Measurements from ENCODE around the gene BLOC1S5. TPM values are rescaled to one million over a fixed set of nuclear protein-coding genes. Genes with fewer than 3 reads are reported as not detected.

BLOC1S5 gene
- polyA plus RNA-seq, 1 donor (not counting 4 experiments of a cell fraction or from before 2014, with no cell fraction given), result 8.8 TPM

GRCh38 chr6:8000188-8000596 is 64.0 kb downstream of the BLOC1S5 start:
- no peak overlapping the region for H3K4me3 ChIP-seq (ENCODE audit: control insufficient read depth in 2 of 3, extremely low read depth in 1 of 3, insufficient read depth in 2 of 3, low read depth in 1 of 3, low read length in 3 of 3)
- FAIRE-seq (no peak), DNase-seq (ENCODE audit: low read depth, low spot score) (no peak)
- H3K27me3 ChIP-seq (ENCODE audit: control insufficient read depth, extremely low read depth, insufficient read depth, low read length), result no peaks in the 10 kb centered on the region
- TF ChIP-seq EZH2 (IDR thresholded peaks at IDR 0.05; ENCODE audit: low read length), result no peak
- no peak for TF ChIP-seq CTCF (optimal IDR thresholded peaks at IDR 0.05 in 1 of 3, IDR thresholded peaks at IDR 0.05 in 1 of 3, conservative IDR thresholded peaks at IDR 0.05 in 1 of 3; ENCODE audit: extremely low read depth in 1 of 3, insufficient read depth in 2 of 3, low read length in 3 of 3)
- no peaks in the 10 kb centered on the region for H3K9me1 ChIP-seq (ENCODE audit: control insufficient read depth, extremely low read depth, insufficient read depth, low read length)
- dilution Hi-C loops (cut with MboI; ENCODE audit: extremely low pct_ligation_motif_present, low sequenced_read_pairs), result no loop called here
- no peak overlapping the region for H3K27ac ChIP-seq (ENCODE audit: control insufficient read depth, insufficient read depth, low read length)
- no peaks in the 10 kb centered on the region for H4K20me1 ChIP-seq (ENCODE audit: control insufficient read depth, extremely low read depth, insufficient read depth, low read length)
- no peaks in the 10 kb centered on the region for H3K9me3 ChIP-seq (ENCODE audit: control insufficient read depth, low read depth, low read length)
- no peaks in the 10 kb centered on the region for H3K4me1 ChIP-seq (ENCODE audit: control insufficient read depth, extremely low read depth, insufficient read depth, low read length)
- no peak overlapping the region for H2AFZ ChIP-seq (ENCODE audit: control insufficient read depth, low read length)
- H3K4me2 ChIP-seq (ENCODE audit: control insufficient read depth, extremely low read depth, insufficient read depth, low read depth, low read length), result no peak overlapping the region
- H3K79me2 ChIP-seq (ENCODE audit: control insufficient read depth, insufficient read depth, low read length), result no peaks in the 10 kb centered on the region
- H3K9ac ChIP-seq (ENCODE audit: control insufficient read depth, extremely low read depth, insufficient read depth, low read length), result no peak overlapping the region
- H3K36me3 ChIP-seq (ENCODE audit: control insufficient read depth in 2 of 2, extremely low read depth in 1 of 2, insufficient read depth in 2 of 2, low read length in 2 of 2), result no peaks in the 10 kb centered on the region

GRCh38 chr6:7999201-7999600 is 65.0 kb downstream of the BLOC1S5 start:
- FAIRE-seq, result no peak
- dilution Hi-C loops (cut with MboI; ENCODE audit: extremely low pct_ligation_motif_present, low sequenced_read_pairs), result no loop called here

More at GRCh38 chr6:7999201-7999600, 65.0 kb downstream of the BLOC1S5 start:
- no peaks in the 10 kb centered on the region for H3K9me3 ChIP-seq (ENCODE audit: control insufficient read depth, low read depth, low read length)
- no peaks in the 10 kb centered on the region for H4K20me1 ChIP-seq (ENCODE audit: control insufficient read depth, extremely low read depth, insufficient read depth, low read length)
- H3K9ac ChIP-seq (ENCODE audit: control insufficient read depth, extremely low read depth, insufficient read depth, low read length), result no peak overlapping the region
- TF ChIP-seq CTCF (optimal IDR thresholded peaks at IDR 0.05 in 1 of 3, IDR thresholded peaks at IDR 0.05 in 1 of 3, conservative IDR thresholded peaks at IDR 0.05 in 1 of 3; ENCODE audit: extremely low read depth in 1 of 3, insufficient read depth in 2 of 3, low read length in 3 of 3) (no peak), EZH2 (IDR thresholded peaks at IDR 0.05; ENCODE audit: low read length) (no peak)
- no peak overlapping the region for H3K4me2 ChIP-seq (ENCODE audit: control insufficient read depth, extremely low read depth, insufficient read depth, low read depth, low read length)
- no peaks in the 10 kb centered on the region for H3K4me1 ChIP-seq (ENCODE audit: control insufficient read depth, extremely low read depth, insufficient read depth, low read length)
- no peak overlapping the region for H2AFZ ChIP-seq (ENCODE audit: control insufficient read depth, low read length)
- DNase-seq (ENCODE audit: low read depth, low spot score), result no peak
- H3K27ac ChIP-seq (ENCODE audit: control insufficient read depth, insufficient read depth, low read length), result no peak overlapping the region
- no peaks in the 10 kb centered on the region for H3K9me1 ChIP-seq (ENCODE audit: control insufficient read depth, extremely low read depth, insufficient read depth, low read length)
- no peak overlapping the region for H3K4me3 ChIP-seq (ENCODE audit: control insufficient read depth in 2 of 3, extremely low read depth in 1 of 3, insufficient read depth in 2 of 3, low read depth in 1 of 3, low read length in 3 of 3)
- H3K36me3 ChIP-seq (ENCODE audit: control insufficient read depth in 2 of 2, extremely low read depth in 1 of 2, insufficient read depth in 2 of 2, low read length in 2 of 2), result no peaks in the 10 kb centered on the region
- no peaks in the 10 kb centered on the region for H3K27me3 ChIP-seq (ENCODE audit: control insufficient read depth, extremely low read depth, insufficient read depth, low read length)
- H3K79me2 ChIP-seq (ENCODE audit: control insufficient read depth, insufficient read depth, low read length), result no peaks in the 10 kb centered on the region
